ENCODE results near the gene DLG1.

- TF ChIP-seq EZH2phosphoT487 (IDR thresholded peaks at IDR 0.05) (no peak), CTCF (IDR thresholded peaks at IDR 0.05) (no peak), EZH2 (IDR thresholded peaks at IDR 0.05) (no peak)
Observed at GRCh38 chr3:197209366-197210260, 88.8 kb downstream of the DLG1 start.

Measured in neural progenitor cell (in vitro differentiated cells).